Glutamatergic neuron (in vitro differentiated cells): ENCODE measurements around the gene RNF13. TPM values are rescaled to one million over a fixed set of nuclear protein-coding genes. Genes with fewer than 3 reads are reported as not detected.

ENCODE experiments used
- DNase-seq: peaks from one replicate; pipeline ENCODE4 v3.0.0; 2022
- H3K27ac Mint-ChIP-seq: one replicate; pipeline ENCODE4 v1.8.0; 2020; ENCODE audit warnings: mild to moderate bottlenecking, mixed read lengths, inconsistent platforms; ENCODE audit not compliant: unreplicated experiment
- H3K27me3 Mint-ChIP-seq: one replicate; pipeline ENCODE4 v1.8.0; 2020; ENCODE audit warnings: mild to moderate bottlenecking, moderate library complexity, mixed read lengths, inconsistent platforms; ENCODE audit not compliant: unreplicated experiment
- H3K36me3 Mint-ChIP-seq: one replicate; pipeline ENCODE4 v1.8.0; 2020; ENCODE audit warnings: mild to moderate bottlenecking, mixed read lengths, inconsistent platforms; ENCODE audit not compliant: unreplicated experiment
- H3K4me1 Mint-ChIP-seq: one replicate; pipeline ENCODE4 v1.8.0; 2020; ENCODE audit warnings: mild to moderate bottlenecking, low read depth, mixed read lengths, inconsistent platforms; ENCODE audit not compliant: unreplicated experiment
- H3K4me3 Mint-ChIP-seq: one replicate; pipeline ENCODE4 v1.8.0; 2020; ENCODE audit warnings: mild to moderate bottlenecking, mixed read lengths, inconsistent platforms; ENCODE audit not compliant: unreplicated experiment
- H3K9me3 Mint-ChIP-seq: one replicate; pipeline ENCODE4 v1.8.0; 2020; ENCODE audit warnings: mild to moderate bottlenecking, moderate library complexity, mixed read lengths, inconsistent platforms; ENCODE audit not compliant: unreplicated experiment
- total RNA-seq: library from RNA; stranded (reverse); fragmentation: NEBNext Ultra II Directional; extraction: Animal tissue kit (Norgen Biotek cat#: 25700); gene quantifications from one replicate; pipeline ENCODE4 v1.2.1, GENCODE V29; 2021; ENCODE audit not compliant: unreplicated experiment
- TF ChIP-seq, protein P1 (sequence below): fragments of 200-600 bp; sonication (generic); IDR thresholded peaks from one replicate; pipeline ENCODE4 v1.5.0; 2021; ENCODE audit not compliant: partially characterized antibody, unreplicated experiment

RNF13 gene
- total RNA-seq, 1 donor from 2014 or later, result 29.0 TPM

- DNase-seq, result no peak
- peaks cover 4% of the 10 kb centered on the region for H3K4me1 Mint-ChIP-seq
- no peak overlapping the region for H3K27ac Mint-ChIP-seq
- no peaks in the 10 kb centered on the region for H3K9me3 Mint-ChIP-seq
- H3K4me3 Mint-ChIP-seq, result no peak overlapping the region
- TF ChIP-seq, protein P1, sequence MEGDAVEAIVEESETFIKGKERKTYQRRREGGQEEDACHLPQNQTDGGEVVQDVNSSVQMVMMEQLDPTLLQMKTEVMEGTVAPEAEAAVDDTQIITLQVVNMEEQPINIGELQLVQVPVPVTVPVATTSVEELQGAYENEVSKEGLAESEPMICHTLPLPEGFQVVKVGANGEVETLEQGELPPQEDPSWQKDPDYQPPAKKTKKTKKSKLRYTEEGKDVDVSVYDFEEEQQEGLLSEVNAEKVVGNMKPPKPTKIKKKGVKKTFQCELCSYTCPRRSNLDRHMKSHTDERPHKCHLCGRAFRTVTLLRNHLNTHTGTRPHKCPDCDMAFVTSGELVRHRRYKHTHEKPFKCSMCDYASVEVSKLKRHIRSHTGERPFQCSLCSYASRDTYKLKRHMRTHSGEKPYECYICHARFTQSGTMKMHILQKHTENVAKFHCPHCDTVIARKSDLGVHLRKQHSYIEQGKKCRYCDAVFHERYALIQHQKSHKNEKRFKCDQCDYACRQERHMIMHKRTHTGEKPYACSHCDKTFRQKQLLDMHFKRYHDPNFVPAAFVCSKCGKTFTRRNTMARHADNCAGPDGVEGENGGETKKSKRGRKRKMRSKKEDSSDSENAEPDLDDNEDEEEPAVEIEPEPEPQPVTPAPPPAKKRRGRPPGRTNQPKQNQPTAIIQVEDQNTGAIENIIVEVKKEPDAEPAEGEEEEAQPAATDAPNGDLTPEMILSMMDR, result no peak
- no peaks in the 10 kb centered on the region for H3K36me3 Mint-ChIP-seq
- H3K27me3 Mint-ChIP-seq, result no peaks in the 10 kb centered on the region
Observed at GRCh38 chr3:149906036-149906435, 93.0 kb downstream of the RNF13 start.

- H3K4me1 Mint-ChIP-seq, result peaks cover 4% of the 10 kb centered on the region
- peak overlapping the region; percentile 19 for H3K27ac Mint-ChIP-seq
Observed at GRCh38 chr3:149908424-149908957, 95.5 kb downstream of the RNF13 start.

GRCh38 chr3:149909923-149910322, 96.9 kb downstream of the RNF13 start:
- DNase-seq, result no peak
- Mint-ChIP-seq H3K4me1 (peaks cover 4% of the 10 kb centered on the region), H3K9me3 (no peaks in the 10 kb centered on the region), H3K36me3 (no peaks in the 10 kb centered on the region), H3K27me3 (no peaks in the 10 kb centered on the region), H3K27ac (no peak overlapping the region), H3K4me3 (no peak overlapping the region)
- TF ChIP-seq, protein P1, result no peak

More at GRCh38 chr3:149908424-149908957, 95.5 kb downstream of the RNF13 start:
- Mint-ChIP-seq H3K9me3 (no peaks in the 10 kb centered on the region), H3K36me3 (no peaks in the 10 kb centered on the region), H3K4me3 (no peak overlapping the region), H3K27me3 (no peaks in the 10 kb centered on the region)
- TF ChIP-seq, protein P1, result no peak
- no peak for DNase-seq

DNA sequence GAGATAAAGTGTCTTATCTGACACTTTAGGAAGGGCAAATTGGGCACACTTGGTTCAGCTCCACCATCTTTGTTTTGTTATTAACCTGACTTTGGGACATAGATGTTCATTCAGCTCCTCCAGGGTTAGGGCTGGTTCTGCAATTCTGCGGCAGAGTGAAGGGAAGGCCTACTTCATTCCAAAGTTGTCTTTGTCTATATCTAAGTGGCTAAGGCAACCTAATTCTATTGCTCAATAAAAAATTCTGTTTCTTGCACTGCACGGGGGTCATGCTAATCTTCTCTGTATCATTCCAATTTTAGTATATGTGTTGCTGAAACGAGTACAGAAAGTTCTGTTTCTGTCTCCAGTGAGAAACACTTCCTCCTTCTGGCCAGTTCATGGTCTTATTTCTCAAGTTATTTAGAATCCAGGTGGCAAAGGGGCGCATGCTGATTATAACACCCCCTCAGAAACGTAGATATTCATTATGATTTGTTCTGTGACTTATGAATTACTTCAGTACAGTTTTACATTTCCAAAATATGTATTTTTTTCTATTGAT, 104.2 kb downstream of the RNF13 start:
- Mint-ChIP-seq H3K9me3 (no peaks in the 10 kb centered on the region), H3K27me3 (peaks cover 2% of the 10 kb centered on the region), H3K36me3 (no peaks in the 10 kb centered on the region), H3K27ac (no peak overlapping the region), H3K4me3 (no peak overlapping the region), H3K4me1 (no peaks in the 10 kb centered on the region)
- no peak for DNase-seq
- TF ChIP-seq, protein P1, result no peak

DNA sequence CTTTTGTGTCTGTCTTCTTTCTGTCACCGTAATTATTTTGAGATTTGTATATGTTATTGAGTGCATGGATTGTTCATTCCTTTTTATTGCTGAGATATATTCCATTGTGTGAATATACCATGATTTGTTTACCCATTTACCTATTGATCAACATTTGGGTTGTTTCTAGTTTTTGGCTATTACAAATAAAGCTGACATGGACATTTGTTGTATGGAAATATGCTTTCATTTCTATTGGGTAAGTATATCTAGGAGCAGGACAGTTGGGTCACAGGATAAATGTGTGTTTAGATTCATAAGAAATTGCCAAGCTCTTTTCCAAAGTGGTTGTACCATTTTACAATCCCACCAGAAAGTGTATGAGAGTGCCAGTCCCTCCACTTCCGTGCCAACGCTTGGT, 106.5 kb downstream of the RNF13 start:
- Mint-ChIP-seq H3K4me1 (no peaks in the 10 kb centered on the region), H3K27ac (no peak overlapping the region), H3K4me3 (no peak overlapping the region), H3K36me3 (no peaks in the 10 kb centered on the region), H3K27me3 (peaks cover 2% of the 10 kb centered on the region), H3K9me3 (no peaks in the 10 kb centered on the region)
- TF ChIP-seq, protein P1, result no peak
- no peak for DNase-seq
